ENCODE results near the gene RIBC1.
"Not testable (repeated sequence)": the region's sequence is repeated elsewhere in the genome, so short reads cannot be mapped to it uniquely, and the experiment has no call there.

Gene RIBC1

GRCh38 chrX:53422861-53423306 lies at the start of gene RIBC1:
TSS of gene RIBC1 (plus strand) at chrX:53422873. CDS start at chrX:53426277, 3,404 bp downstream.
- DNase-seq, result peak in 4 of 42 donors; percentile 6 to 17 (median 10)
- intact Hi-C loops (cut with DNase I), result no loop called here

- DNase-seq, result no peak
- intact Hi-C loops (cut with DNase I), result no loop called here
These were observed 49.4 kb upstream of the RIBC1 start for GRCh38 chrX:53373307-53373706.

DNA sequence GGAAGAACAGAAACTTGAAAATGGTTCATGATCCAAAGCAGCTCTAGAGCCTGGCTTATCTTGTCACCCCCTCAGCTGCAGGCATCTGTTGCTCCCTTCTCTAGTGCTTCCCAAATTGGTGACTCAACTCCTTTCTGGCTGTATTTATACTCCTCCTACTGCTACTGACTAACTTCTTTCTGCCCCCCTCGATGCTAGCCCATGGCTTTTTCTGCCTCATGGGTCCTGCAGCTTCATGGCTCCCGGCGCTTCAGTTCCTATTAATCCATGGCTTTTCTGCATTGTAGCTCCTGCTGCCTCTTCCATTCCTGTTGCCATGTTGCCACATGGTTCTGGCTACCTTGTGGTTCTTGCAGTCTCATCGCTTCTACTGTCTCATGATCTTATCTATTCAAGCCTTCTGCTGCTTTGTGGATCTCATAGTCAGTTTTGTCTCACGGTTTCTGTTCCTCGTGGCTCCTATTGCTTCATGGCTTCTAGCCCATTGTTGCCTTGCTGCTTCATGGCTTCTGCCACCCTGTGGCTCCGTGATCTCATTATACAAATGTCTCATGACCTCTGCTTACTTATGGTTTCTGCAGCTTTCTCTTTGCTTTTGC lies 48.4 kb upstream of the RIBC1 start:
- intact Hi-C loops (cut with DNase I), result no loop called here

GRCh38 chrX:53374923-53375322 lies 47.8 kb upstream of the RIBC1 start:
- DNase-seq, result no peak
- intact Hi-C loops (cut with DNase I), result no loop called here

More for the DNA sequence above, 48.4 kb upstream of the RIBC1 start:
- peak in 15 of 42 donors; percentile 1 to 52 (median 16) for DNase-seq

DNA sequence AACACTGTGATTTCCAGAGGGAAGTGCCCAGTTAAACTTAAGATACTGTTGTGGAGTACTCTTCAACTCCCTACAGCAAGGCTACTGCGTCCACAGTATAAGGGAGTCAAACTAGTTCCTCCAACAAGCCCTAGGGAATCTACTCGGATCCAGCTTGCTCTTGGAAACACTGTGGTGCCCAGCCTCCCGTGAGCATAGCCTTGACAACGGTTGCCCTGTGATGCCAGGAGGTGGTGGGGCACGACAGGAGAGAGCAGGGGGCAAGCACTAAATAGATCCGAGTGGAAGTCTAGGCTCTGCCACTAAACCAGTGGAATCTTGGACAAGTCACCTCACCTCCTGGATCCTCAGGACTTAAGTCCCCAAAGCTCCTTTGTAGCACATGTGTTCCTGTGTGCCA lies 45.8 kb upstream of the RIBC1 start:
- intact Hi-C loops (cut with DNase I), result no loop called here
- no peak for DNase-seq

GRCh38 chrX:53377464-53377863 lies 45.2 kb upstream of the RIBC1 start:
- intact Hi-C loops (cut with DNase I), result no loop called here

GRCh38 chrX:53379008-53379710 lies 43.5 kb upstream of the RIBC1 start:
- DNase-seq, result no peak

More at GRCh38 chrX:53377464-53377863, 45.2 kb upstream of the RIBC1 start:
- DNase-seq, result no peak

DNA sequence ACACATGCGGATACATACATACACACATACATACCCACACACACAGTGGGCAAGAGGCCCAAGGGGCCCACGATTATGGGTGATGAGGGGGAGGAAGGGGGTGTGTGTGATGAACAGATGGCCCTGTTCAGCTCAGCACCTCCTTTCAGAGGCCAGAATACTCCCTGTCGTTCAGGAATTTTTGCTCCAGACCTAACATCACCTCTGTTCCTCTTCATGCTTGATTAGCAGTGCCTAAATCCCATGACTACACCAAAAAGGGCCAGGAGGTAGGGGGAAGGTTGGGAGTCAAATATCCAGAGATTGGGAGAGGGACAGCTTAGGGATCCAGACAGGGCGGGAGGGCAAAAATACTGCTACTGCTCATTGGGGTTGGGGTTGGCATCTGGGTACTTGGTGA lies 42.9 kb upstream of the RIBC1 start:
- DNase-seq, result no peak
- intact Hi-C loops (cut with DNase I), result no loop called here

More at GRCh38 chrX:53379008-53379710, 43.5 kb upstream of the RIBC1 start:
- intact Hi-C loops (cut with DNase I), result no loop called here

DNA sequence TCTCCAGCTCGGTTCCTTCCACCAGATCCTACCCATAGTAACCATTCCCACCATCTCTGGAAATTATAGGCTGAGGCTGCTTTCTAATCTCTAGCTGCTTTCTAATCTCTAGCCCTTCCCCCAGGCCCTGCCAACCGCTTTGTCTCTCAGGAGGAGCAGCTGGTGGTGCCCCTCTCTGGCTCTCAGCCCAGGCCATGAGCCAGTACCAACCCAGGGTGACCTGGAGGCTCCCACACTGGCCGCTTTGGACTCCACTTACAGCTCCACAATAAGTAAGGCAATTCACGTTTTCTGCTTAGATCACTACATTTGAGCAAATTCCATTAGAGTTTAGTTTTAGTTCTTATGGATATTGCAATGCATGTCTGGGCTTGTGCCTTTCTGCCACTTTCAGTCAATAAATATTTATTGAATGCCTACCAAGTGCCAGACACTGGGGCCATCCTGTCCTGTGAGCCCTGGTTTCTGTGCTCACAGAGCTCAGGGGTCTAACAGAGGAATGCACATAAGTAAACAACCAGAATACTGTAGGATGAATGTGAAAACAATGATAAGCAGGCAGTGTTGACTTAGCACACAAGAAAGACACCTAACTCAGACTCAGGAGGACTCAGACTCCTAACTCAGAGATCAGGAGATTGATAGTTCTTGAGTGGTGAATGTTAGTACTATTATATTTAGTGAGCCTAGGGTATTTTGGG lies 39.1 kb upstream of the RIBC1 start:
- intact Hi-C loops (cut with DNase I), result no loop called here
- peak in 4 of 42 donors; percentile 1 to 38 (median 10) for DNase-seq

- no peak for DNase-seq
- intact Hi-C loops (cut with DNase I), result no loop called here
These were observed 26.9 kb upstream of the RIBC1 start for GRCh38 chrX:53395605-53396298.

DNA sequence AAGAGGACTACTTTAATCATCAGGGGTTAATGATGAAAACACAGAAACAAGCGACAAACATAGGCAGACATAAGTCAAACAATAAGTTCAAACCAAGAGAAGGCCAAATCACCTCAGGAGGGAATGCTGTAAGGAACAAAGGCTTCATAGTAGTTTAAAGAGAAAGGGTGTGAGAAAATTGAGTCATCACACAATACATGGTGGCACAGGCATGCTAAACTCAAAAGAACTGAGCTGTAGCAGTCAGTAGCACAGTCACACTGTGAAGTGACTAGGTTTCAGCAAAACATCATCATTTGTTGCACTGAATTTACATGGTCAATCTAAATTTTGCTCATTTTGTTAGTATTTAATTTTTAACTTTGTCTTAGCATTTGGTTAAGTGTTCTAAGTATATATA lies 24.5 kb upstream of the RIBC1 start:
- DNase-seq, result no peak
- intact Hi-C loops (cut with DNase I), result no loop called here

DNA sequence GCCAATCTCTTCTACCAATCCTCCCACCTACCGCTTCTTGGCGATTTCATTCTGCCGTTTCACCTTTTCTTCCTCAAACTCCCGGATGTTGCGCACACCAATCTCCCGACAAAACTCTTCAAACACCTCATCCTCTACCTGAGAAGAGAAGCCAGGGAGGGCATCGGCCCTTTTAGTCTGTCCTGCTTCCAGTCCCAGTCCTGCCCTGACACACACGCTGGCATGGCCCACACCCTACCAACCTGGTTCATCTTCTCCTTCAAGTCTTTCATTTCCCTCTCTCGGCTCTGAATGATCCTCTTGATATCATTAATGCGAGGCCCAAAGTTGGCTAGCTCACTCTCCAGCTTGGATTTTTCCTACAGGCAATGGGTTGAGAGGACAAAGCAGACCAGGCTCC lies 19.1 kb upstream of the RIBC1 start:
- intact Hi-C loops (cut with DNase I), result no loop called here
- DNase-seq, result no peak

GRCh38 chrX:53412446-53412845 lies 10.2 kb upstream of the RIBC1 start:
- DNase-seq, result no peak
- intact Hi-C loops (cut with DNase I), result no loop called here

DNA sequence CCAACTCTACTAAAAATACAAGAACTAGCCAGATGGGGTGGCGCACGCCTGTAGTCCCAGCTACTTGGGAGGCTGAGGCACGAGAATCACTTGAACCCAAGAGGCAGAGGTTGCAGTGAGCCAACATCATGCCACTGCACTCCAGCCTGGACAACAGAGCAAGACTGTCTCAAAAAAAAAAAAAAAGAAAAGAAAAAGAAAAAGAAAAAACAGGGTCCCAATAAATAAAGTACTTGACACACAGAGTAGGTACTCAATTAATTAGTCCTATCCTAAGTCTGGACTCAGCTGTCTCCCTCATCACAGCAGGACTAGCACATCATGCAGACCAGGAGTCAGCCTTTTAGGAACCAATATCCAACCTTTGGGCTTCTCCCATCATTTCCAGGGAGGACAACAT lies 2.3 kb upstream of the RIBC1 start:
- DNase-seq; intact Hi-C loops (cut with DNase I): not testable (repeated sequence)

GRCh38 chrX:53421125-53421524 lies 1.5 kb upstream of the RIBC1 start:
- intact Hi-C loops (cut with DNase I), result no loop called here
- DNase-seq, result no peak

DNA sequence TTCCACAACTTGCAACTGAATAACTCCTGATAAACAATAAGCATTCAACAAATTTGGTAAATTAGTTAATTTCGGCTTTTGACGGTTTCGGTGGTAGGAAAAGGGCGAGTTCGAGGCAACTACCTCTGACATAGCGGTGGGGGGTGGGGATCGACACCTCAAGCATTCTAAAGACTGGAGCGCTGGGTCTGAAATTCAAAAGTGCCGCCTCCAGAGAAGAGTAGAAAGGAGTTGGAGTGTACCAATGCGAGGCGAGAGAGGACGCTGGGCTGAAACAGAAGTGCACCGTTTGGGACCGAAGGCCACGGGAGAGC lies 944 bp upstream of the RIBC1 start:
- no peak for DNase-seq
- intact Hi-C loops (cut with DNase I), result no loop called here

DNA sequence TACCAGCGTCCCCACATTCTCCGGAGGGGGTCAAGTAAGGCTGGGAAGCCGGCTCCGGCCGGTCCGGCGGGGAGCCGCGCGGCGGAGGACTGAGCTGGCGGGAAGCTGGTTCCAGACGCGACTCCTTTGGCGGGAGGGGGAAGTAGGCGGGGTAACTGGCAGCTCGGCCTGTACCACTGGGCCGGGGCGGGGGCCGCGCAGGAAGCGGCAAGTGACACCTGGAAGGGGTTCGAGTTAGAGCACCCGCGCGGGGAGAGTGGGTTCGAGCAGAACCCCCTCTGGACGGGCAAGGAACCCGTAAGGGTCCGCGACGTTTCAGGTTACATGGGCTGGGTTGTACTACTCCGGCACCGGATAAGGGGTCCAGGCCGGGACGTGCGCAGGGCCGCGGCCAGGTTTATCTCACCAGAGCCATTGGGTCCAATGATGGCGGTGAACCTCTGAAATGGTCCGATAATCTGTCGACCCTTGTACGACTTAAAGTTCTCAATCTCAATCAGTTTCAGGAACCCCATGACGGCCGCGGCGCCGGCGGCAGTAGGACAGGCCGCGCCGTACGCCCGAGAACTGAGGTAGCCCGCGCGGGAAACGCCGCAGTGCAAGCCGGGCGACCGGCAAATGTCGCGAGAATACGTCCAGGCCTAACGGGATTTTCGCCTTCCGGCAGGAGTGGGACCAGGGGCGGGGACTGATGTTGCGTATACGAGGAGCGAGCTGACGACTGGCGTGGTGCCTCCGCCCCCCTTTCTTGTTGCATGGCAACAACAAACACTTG lies 400 bp upstream of the RIBC1 start, which contains the start of gene SMC1A:
TSS of gene SMC1A (minus strand) at position 569 of the 775 bp plus-strand sequence. CDS start at position 515, 54 bp downstream.
- peak; percentile 89 to 99 (median 98) for DNase-seq
- intact Hi-C loops (cut with DNase I), result no loop called here

DNA sequence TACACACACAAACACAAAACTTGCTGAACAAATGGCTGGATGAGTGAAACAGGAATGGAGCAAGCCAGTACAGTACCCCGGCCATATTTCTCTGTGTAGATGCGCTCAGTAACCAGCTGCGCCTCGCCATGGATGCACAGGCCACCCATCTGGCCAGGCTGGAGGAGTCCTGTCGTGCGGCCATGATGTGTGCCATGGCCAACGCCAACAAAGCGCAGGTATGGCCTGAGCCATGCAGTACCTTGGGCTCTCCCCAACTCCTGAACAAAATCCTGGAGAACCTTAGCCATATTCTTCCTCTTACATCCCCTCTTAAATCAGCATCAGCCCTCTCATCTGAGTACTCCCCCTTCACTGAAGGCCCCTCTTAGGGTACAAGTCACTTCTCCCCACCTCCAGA lies 7.1 kb downstream of the RIBC1 start:
- DNase-seq, result no peak
- intact Hi-C loops (cut with DNase I), result loop anchor here (5.0 to 10.0 kb wide), 2 partner anchors 112 to 205 kb away; partner anchors contain the start of gene KDM5C

DNA sequence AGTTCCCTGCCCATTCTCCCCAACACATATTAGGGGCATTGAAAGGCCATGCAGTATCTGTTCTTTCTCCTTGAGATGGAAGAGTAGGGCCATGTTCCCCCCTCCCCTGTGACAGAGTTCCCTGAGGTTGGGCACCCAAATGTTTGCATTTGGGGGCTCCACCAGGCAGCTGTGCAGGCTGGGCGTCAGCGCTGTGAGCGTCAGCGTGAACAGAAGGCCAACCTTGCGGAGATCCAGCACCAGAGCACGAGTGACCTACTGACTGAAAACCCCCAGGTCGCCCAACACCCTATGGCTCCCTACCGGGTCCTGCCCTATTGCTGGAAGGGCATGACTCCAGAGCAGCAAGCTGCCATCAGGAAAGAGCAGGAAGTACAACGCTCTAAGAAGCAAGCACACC lies 7.6 kb downstream of the RIBC1 start:
- intact Hi-C loops (cut with DNase I), result loop anchor here (5.0 to 10.0 kb wide), 2 partner anchors 113 to 205 kb away; partner anchors contain the start of gene KDM5C
- no peak for DNase-seq
